HEK293T (cell line): ENCODE measurements around the gene CLMN.

Experiments
- ARNT ChIP-seq: fragments of 450-650 bp; IDR thresholded peaks from 2 replicates; pipeline ENCODE4 v1.6.1; 2017; ENCODE audit warnings: mild to moderate bottlenecking
- BHLHE40 ChIP-seq: fragments of 450-650 bp; IDR thresholded peaks from 2 replicates; pipeline ENCODE4 v1.6.1; 2016; ENCODE audit warnings: mild to moderate bottlenecking, moderate library complexity, borderline replicate concordance
- CTBP1 ChIP-seq: fragments of 450-650 bp; IDR thresholded peaks from 2 replicates; pipeline ENCODE4 v1.6.1; 2016; ENCODE audit warnings: borderline replicate concordance
- ELF4 ChIP-seq: fragments of 450-650 bp; IDR thresholded peaks from 2 replicates; pipeline ENCODE4 v1.6.1; 2017; ENCODE audit warnings: antibody characterized with exemption
- FOXA1 ChIP-seq: fragments of 450-650 bp; IDR thresholded peaks from 2 replicates; pipeline ENCODE4 v1.6.1; 2016; ENCODE audit warnings: mild to moderate bottlenecking
- FOXK2 ChIP-seq: fragments of 450-650 bp; IDR thresholded peaks from 2 replicates; pipeline ENCODE4 v1.6.1; 2016; ENCODE audit warnings: mild to moderate bottlenecking
- FOXM1 ChIP-seq: fragments of 450-650 bp; IDR thresholded peaks from 2 replicates; pipeline ENCODE4 v1.6.1; 2017; ENCODE audit warnings: mild to moderate bottlenecking, borderline replicate concordance
- HDGF ChIP-seq: fragments of 450-650 bp; IDR thresholded peaks from 2 replicates; pipeline ENCODE4 v1.6.1; 2017; ENCODE audit warnings: antibody characterized with exemption, borderline replicate concordance
- L3MBTL2 ChIP-seq: fragments of 450-650 bp; conservative IDR thresholded peaks from 2 replicates; pipeline ENCODE4 v1.6.1; 2016; ENCODE audit warnings: mild to moderate bottlenecking
- LEF1 ChIP-seq: fragments of 450-650 bp; IDR thresholded peaks from 2 replicates; pipeline ENCODE4 v1.6.1; 2017; ENCODE audit warnings: mild to moderate bottlenecking, borderline replicate concordance
- NFRKB ChIP-seq: fragments of 450-650 bp; IDR thresholded peaks from 2 replicates; pipeline ENCODE4 v1.6.1; 2016; ENCODE audit warnings: mild to moderate bottlenecking, moderate library complexity
- SUZ12 ChIP-seq: fragments of 450-650 bp; IDR thresholded peaks from 2 replicates; pipeline ENCODE4 v1.6.1; 2016; ENCODE audit warnings: mild to moderate bottlenecking

- TF ChIP-seq FOXM1 (no peak), LEF1 (no peak), NFRKB (no peak), L3MBTL2 (no peak), ARNT (no peak), FOXK2 (no peak), SUZ12 (no peak), CTBP1 (no peak), ELF4 (no peak), FOXA1 (no peak), BHLHE40 (no peak), HDGF (no peak)
Observed at GRCh38 chr14:95185767-95186392, 133.8 kb downstream of the CLMN start.
